Caco-2 (cell line): Measurements from ENCODE around the gene PTH2. TPM values are rescaled to one million over a fixed set of nuclear protein-coding genes. Genes with fewer than 3 reads are reported as not detected.

Source experiments
- BruUV-seq: library from RNA; stranded (reverse); fragments of 400-500 nt; replicated peaks from 2 replicates; lab custom pipeline; 2021; lab: Mats Ljungman, UMichigan
- CTCF ChIA-PET: fragments of 300-600 bp; sonication (Branson Sonifier 250); formaldehyde crosslinking; loops from one replicate; lab custom pipeline; 2022; ENCODE audit warnings: antibody characterized with exemption; lab: Charles Lee
- POLR2A ChIA-PET: fragments of 300-600 bp; sonication (Branson Sonifier 250); formaldehyde crosslinking; loops from one replicate; lab custom pipeline; 2022; ENCODE audit warnings: antibody characterized with exemption; lab: Charles Lee
- DNase-seq, 2 experiments: peaks; one replicate each; pipeline versions ENCODE4 v3.0.0 to v3.0.0-alpha.2; 2020 to 2022
- H3K27me3 ChIP-seq: replicated peaks from 2 replicates; pipeline ENCODE4 v1.6.0; 2011; ENCODE audit warnings: low read length; ENCODE audit not compliant: control insufficient read depth, insufficient read depth
- H3K36me3 ChIP-seq: 2 replicates; pipeline ENCODE4 v1.5.1; 2011; ENCODE audit warnings: low read length; ENCODE audit not compliant: control insufficient read depth, insufficient read depth
- H3K4me1 ChIP-seq: fragments of 250-450 bp; sonication (Bioruptor Pico); 2 replicates; pipeline ENCODE4 v1.5.1; 2020; ENCODE audit warnings: mild to moderate bottlenecking
- H3K4me3 ChIP-seq: 2 replicates; pipeline ENCODE4 v1.5.1; 2011; ENCODE audit warnings: low read depth, mild to moderate bottlenecking, control low read depth, low read length
- H3K9me3 ChIP-seq: fragments of 250-450 bp; sonication (Bioruptor Pico); 2 replicates; pipeline ENCODE4 v1.5.1; 2020; ENCODE audit warnings: mild to moderate bottlenecking, moderate library complexity
- H3K27ac Mint-ChIP-seq: one replicate; pipeline ENCODE4 v1.8.0; 2022; ENCODE audit warnings: mixed read lengths; ENCODE audit not compliant: unreplicated experiment
- H3K27me3 Mint-ChIP-seq: one replicate; pipeline ENCODE4 v1.8.0; 2022; ENCODE audit warnings: mixed read lengths; ENCODE audit not compliant: insufficient read depth, unreplicated experiment
- H3K36me3 Mint-ChIP-seq: one replicate; pipeline ENCODE4 v1.8.0; 2022; ENCODE audit warnings: mild to moderate bottlenecking, mixed read lengths; ENCODE audit not compliant: insufficient read depth, unreplicated experiment
- H3K4me1 Mint-ChIP-seq: one replicate; pipeline ENCODE4 v1.8.0; 2022; ENCODE audit warnings: low read depth, mixed read lengths; ENCODE audit not compliant: unreplicated experiment
- H3K4me3 Mint-ChIP-seq: one replicate; pipeline ENCODE4 v1.8.0; 2022; ENCODE audit warnings: mild to moderate bottlenecking, moderate library complexity, mixed read lengths; ENCODE audit not compliant: unreplicated experiment
- H3K9me3 Mint-ChIP-seq: one replicate; pipeline ENCODE4 v1.8.0; 2022; ENCODE audit warnings: mixed read lengths; ENCODE audit not compliant: unreplicated experiment
- intact Hi-C: fragments of 100-400 bp; cut with micrococcal nuclease; formaldehyde crosslinking; loops from one replicate; pipeline ENCODE4 v1.10.0; 2022; ENCODE audit not compliant: unreplicated experiment
- total RNA-seq: library from RNA; stranded (reverse); gene quantifications from 2 replicates; pipeline ENCODE4 v1.2.3, GENCODE V29; 2022
- TF ChIP-seq, protein P1 (sequence below), 2 experiments: fragments of 200-600 bp in 1 of 2; IDR thresholded peaks; 1 replicate in 1 of 2; 2 replicates in 1 of 2; pipeline versions ENCODE4 v1.5.1 to v1.8.0; 2011 to 2022; ENCODE audit warnings: antibody characterized with exemption in 1 of 2, control low read depth in 1 of 2, inconsistent platforms in 1 of 2, low read depth in 1 of 2, low read length in 1 of 2, mild to moderate bottlenecking in 1 of 2, moderate library complexity in 1 of 2; ENCODE audit not compliant: insufficient read depth in 1 of 2, severe bottlenecking in 1 of 2, unreplicated experiment in 1 of 2

The PTH2 gene
- total RNA-seq, 1 experiment from 2014 or later = not detected

DNA sequence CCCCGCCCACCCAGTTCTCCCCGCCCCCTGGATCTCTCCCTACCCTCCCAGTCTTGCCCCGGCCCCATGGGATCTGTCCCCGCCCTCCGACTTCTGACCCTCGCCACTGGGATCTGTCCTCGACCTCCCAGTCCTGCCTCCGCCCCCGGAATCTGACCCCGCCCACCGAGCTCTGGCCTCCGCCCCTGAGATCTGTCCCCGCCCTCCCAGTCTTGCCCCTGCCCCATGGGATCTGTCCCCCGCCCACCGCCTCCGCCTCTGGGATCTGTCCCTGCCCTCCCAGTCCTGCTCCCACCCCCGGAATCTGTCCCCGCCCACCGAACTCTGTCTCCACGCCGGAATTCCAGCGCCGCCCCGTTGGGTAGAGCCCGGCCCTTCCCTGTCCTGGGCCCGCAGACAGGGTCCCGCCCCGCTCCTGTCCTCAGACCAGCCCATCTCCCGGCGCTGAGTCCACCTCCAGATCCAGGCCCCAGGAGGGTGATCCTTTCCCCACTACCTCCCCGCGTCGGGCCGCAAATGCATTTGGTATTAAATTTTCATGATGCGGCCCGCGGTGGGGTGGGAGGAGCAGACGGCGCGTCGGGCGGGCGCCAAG is 19.6 kb upstream of the PTH2 start:
- Mint-ChIP-seq H3K27ac (peak overlapping the region; percentile 46), H3K4me1 (peaks cover 23% of the 10 kb centered on the region), H3K27me3 (peaks cover 35% of the 10 kb centered on the region), H3K36me3 (peaks cover 19% of the 10 kb centered on the region), H3K4me3 (peak overlapping the region; percentile 79), H3K9me3 (peaks cover 8% of the 10 kb centered on the region)
- intact Hi-C loops = loop anchor here (1.0 kb wide), 4 partner anchors 8 to 217 kb away; partner anchors contain the start of genes DKKL1 and PIH1D1
- H3K36me3 ChIP-seq = no peaks in the 10 kb centered on the region
- H3K27me3 ChIP-seq = peaks cover 6% of the 10 kb centered on the region
- TF ChIP-seq, protein P1, sequence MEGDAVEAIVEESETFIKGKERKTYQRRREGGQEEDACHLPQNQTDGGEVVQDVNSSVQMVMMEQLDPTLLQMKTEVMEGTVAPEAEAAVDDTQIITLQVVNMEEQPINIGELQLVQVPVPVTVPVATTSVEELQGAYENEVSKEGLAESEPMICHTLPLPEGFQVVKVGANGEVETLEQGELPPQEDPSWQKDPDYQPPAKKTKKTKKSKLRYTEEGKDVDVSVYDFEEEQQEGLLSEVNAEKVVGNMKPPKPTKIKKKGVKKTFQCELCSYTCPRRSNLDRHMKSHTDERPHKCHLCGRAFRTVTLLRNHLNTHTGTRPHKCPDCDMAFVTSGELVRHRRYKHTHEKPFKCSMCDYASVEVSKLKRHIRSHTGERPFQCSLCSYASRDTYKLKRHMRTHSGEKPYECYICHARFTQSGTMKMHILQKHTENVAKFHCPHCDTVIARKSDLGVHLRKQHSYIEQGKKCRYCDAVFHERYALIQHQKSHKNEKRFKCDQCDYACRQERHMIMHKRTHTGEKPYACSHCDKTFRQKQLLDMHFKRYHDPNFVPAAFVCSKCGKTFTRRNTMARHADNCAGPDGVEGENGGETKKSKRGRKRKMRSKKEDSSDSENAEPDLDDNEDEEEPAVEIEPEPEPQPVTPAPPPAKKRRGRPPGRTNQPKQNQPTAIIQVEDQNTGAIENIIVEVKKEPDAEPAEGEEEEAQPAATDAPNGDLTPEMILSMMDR (IDR thresholded peaks at IDR 0.05; ENCODE audit: insufficient read depth in 1 of 2, low read depth in 1 of 2, low read length in 1 of 2, severe bottlenecking in 1 of 2, unreplicated experiment in 1 of 2) = no peak
- POLR2A ChIA-PET = interaction anchor here (0.5 to 1.0 kb wide), 3 partner anchors 9 to 72 kb away, joined by 3 to 8 read pairs (median 6); partner anchors contain the start of gene ALDH16A1
- H3K4me1 ChIP-seq = 0 out of 2 replicates have a peak, but pooled peaks cover 3% of the 10 kb centered on the region
- no peaks in the 10 kb centered on the region for H3K9me3 ChIP-seq
- peak overlapping the region; percentile 65 for H3K4me3 ChIP-seq
- CTCF ChIA-PET = interaction anchor here (0.5 to 1.3 kb wide), 14 partner anchors 9 to 450 kb away, joined by 3 to 8 read pairs (median 4); partner anchors contain the start of genes GFY, GYS1, KASH5 and PIH1D1
- DNase-seq = peak; percentile 98 to 99
- BruUV-seq = no TSS peak

DNA sequence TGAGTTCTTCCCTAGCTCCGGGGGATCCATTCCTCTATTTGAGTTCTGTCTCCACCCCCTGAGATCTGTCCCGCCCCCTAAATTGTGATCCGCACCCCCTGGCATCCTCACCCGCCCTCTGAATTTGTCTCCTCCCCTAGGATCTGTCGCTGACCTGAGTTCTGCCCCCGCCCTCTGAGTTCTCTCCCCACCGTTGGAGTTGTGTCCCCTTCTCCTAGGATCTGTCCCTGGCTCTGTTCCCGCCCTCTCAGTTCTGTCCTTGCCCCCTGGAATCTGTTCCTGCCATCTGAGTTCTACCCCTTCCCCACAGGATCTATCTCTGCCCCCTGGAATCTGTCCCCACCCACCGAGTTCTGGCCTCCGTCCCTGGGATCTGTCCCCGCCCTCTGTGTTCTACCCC is 19.1 kb upstream of the PTH2 start:
- Mint-ChIP-seq H3K4me1 (peaks cover 23% of the 10 kb centered on the region), H3K27me3 (peaks cover 41% of the 10 kb centered on the region), H3K27ac (peak overlapping the region; percentile 46), H3K9me3 (peaks cover 8% of the 10 kb centered on the region), H3K36me3 (peaks cover 19% of the 10 kb centered on the region), H3K4me3 (peak overlapping the region; percentile 79)
- peaks cover 6% of the 10 kb centered on the region for H3K27me3 ChIP-seq
- TF ChIP-seq, protein P1 (IDR thresholded peaks at IDR 0.05; ENCODE audit: insufficient read depth in 1 of 2, low read depth in 1 of 2, low read length in 1 of 2, severe bottlenecking in 1 of 2, unreplicated experiment in 1 of 2) = no peak
- DNase-seq = no peak
- peak overlapping the region; percentile 65 for H3K4me3 ChIP-seq
- CTCF ChIA-PET = interaction anchor here (0.5 to 1.3 kb wide), 15 partner anchors 9 to 449 kb away, joined by 3 to 8 read pairs (median 5); partner anchors contain the start of genes GFY, GYS1, KASH5 and PIH1D1
- H3K36me3 ChIP-seq = no peaks in the 10 kb centered on the region
- BruUV-seq = no TSS peak
- 0 out of 2 replicates have a peak, but pooled peaks cover 3% of the 10 kb centered on the region for H3K4me1 ChIP-seq
- H3K9me3 ChIP-seq = no peaks in the 10 kb centered on the region
- intact Hi-C loops = no loop called here
- POLR2A ChIA-PET = interaction anchor here (0.5 to 1.0 kb wide), 3 partner anchors 10 to 72 kb away, joined by 3 to 8 read pairs (median 6); partner anchors contain the start of gene ALDH16A1

DNA sequence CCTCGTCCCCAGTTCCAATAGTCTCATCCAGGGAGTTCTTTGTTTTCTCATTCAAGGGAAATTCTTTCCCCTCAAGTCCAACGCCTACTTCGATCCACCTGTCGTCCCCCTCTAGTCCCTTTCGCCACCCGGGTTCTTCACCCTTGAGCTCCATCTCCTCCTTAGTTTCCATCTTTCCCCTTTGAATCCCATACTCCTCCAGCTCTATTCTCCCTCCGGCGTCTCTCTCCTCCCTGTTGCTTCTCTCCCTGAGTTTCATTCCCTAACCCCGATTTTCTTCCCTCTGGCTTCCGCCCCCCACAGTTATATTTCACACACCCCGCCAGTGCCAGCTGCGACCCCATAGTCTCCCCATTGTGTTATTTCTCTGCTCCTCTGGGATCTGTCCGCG is 18.7 kb upstream of the PTH2 start:
- Mint-ChIP-seq H3K27ac (peak overlapping the region; percentile 46), H3K4me1 (peaks cover 23% of the 10 kb centered on the region), H3K4me3 (peak overlapping the region; percentile 79), H3K36me3 (peaks cover 19% of the 10 kb centered on the region), H3K9me3 (peaks cover 8% of the 10 kb centered on the region), H3K27me3 (peaks cover 43% of the 10 kb centered on the region)
- H3K4me3 ChIP-seq = peak overlapping the region; percentile 65
- no peaks in the 10 kb centered on the region for H3K9me3 ChIP-seq
- H3K36me3 ChIP-seq = no peaks in the 10 kb centered on the region
- POLR2A ChIA-PET = no interaction called here
- H3K27me3 ChIP-seq = peaks cover 6% of the 10 kb centered on the region
- no peak for DNase-seq
- TF ChIP-seq, protein P1 (IDR thresholded peaks at IDR 0.05; ENCODE audit: insufficient read depth in 1 of 2, low read depth in 1 of 2, low read length in 1 of 2, severe bottlenecking in 1 of 2, unreplicated experiment in 1 of 2) = no peak
- no TSS peak for BruUV-seq
- CTCF ChIA-PET = interaction anchor here (0.6 to 0.9 kb wide), 2 partner anchors 17 to 28 kb away, joined by 6 read pairs; partner anchors contain the start of gene GFY
- intact Hi-C loops = no loop called here
- H3K4me1 ChIP-seq = 0 out of 2 replicates have a peak, but pooled peaks cover 3% of the 10 kb centered on the region
